Measurements from ENCODE around the gene CTPS2.

- TF ChIP-seq CTCF (conservative IDR thresholded peaks at IDR 0.05; ENCODE audit: low read depth in 2 of 2) (no peak), CREB1 (CRISPR knock-in tag; IDR thresholded peaks at IDR 0.05; ENCODE audit: low read depth) (no peak), POLR2AphosphoS5 (IDR thresholded peaks at IDR 0.05; ENCODE audit: low read depth) (no peak), ZNF114 (CRISPR knock-in tag; IDR thresholded peaks at IDR 0.05) (no peak), EZH2 (IDR thresholded peaks at IDR 0.05; ENCODE audit: low read depth, unreplicated experiment) (no peak), EZH2phosphoT487 (IDR thresholded peaks at IDR 0.05; ENCODE audit: unreplicated experiment) (no peak), STAT1 (IDR thresholded peaks at IDR 0.05; ENCODE audit: unreplicated experiment) (no peak), ETS1 (IDR thresholded peaks at IDR 0.05) (no peak), REST (IDR thresholded peaks at IDR 0.05; ENCODE audit: unreplicated experiment) (no peak), ZNF331 (CRISPR knock-in tag; IDR thresholded peaks at IDR 0.05; ENCODE audit: low read depth) (no peak), JUNB (IDR thresholded peaks at IDR 0.05; ENCODE audit: unreplicated experiment) (no peak), ZNF462 (CRISPR knock-in tag; IDR thresholded peaks at IDR 0.05) (no peak)
Measured at GRCh38 chrX:16739574-16739973, 27.1 kb upstream of the CTPS2 start.
